Fibroblast of lung (primary cell): ENCODE data around the gene RBM15B. TPM values are rescaled to one million over a fixed set of nuclear protein-coding genes. Genes with fewer than 3 reads are reported as not detected.

Experiments
- DNase-seq, 2 donors: peaks; one replicate each; pipeline versions ENCODE4 v3.0.0 to v3.0.0-alpha.2; 2010; ENCODE audit warnings: low read depth in 2 of 2
- H2AFZ ChIP-seq: 2 replicates; pipeline ENCODE4 v1.5.1; 2012; ENCODE audit warnings: low read length, control low read depth, inconsistent platforms
- H3K27ac ChIP-seq: 2 replicates; pipeline ENCODE4 v1.5.1; 2011; ENCODE audit warnings: low read length, control low read depth; ENCODE audit not compliant: insufficient read depth
- H3K27me3 ChIP-seq: 2 replicates; pipeline ENCODE4 v1.5.1; 2011; ENCODE audit warnings: mild to moderate bottlenecking, low read length; ENCODE audit not compliant: control insufficient read depth, insufficient read depth
- H3K36me3 ChIP-seq: 2 replicates; pipeline ENCODE4 v1.5.1; 2011; ENCODE audit warnings: low read length; ENCODE audit not compliant: control insufficient read depth, insufficient read depth
- H3K4me1 ChIP-seq: 2 replicates; pipeline ENCODE4 v1.5.1; 2011; ENCODE audit warnings: low read length; ENCODE audit not compliant: control insufficient read depth, insufficient read depth; ENCODE audit errors: extremely low read depth
- H3K4me2 ChIP-seq: 2 replicates; pipeline ENCODE4 v1.5.1; 2011; ENCODE audit warnings: low read length, control low read depth; ENCODE audit not compliant: insufficient read depth; ENCODE audit errors: extremely low read depth
- H3K4me3 ChIP-seq, 4 experiments: fragments of 200-600 bp in 1 of 4; sonication (generic) in 1 of 4; replicated peaks in 1 of 4; 2 replicates each; pipeline ENCODE4 v1.5.1; 2011 to 2016; ENCODE audit warnings: low read length in 4 of 4, low read depth in 3 of 4, mild to moderate bottlenecking in 3 of 4, control low read depth in 2 of 4, inconsistent platforms in 1 of 4, mixed read lengths in 1 of 4; ENCODE audit not compliant: insufficient read depth in 1 of 4; ENCODE audit errors: control extremely low read depth in 1 of 4
- H3K79me2 ChIP-seq: 2 replicates; pipeline ENCODE4 v1.5.1; 2012; ENCODE audit warnings: mild to moderate bottlenecking, low read length, inconsistent platforms; ENCODE audit not compliant: control insufficient read depth, insufficient read depth
- H3K9ac ChIP-seq: 2 replicates; pipeline ENCODE4 v1.5.1; 2011; ENCODE audit warnings: mild to moderate bottlenecking, low read length, control low read depth; ENCODE audit not compliant: insufficient read depth
- H3K9me3 ChIP-seq: 2 replicates; pipeline ENCODE4 v1.5.1; 2012; ENCODE audit warnings: low read depth, low read length; ENCODE audit not compliant: control insufficient read depth, insufficient read depth
- H4K20me1 ChIP-seq: 2 replicates; pipeline ENCODE4 v1.5.1; 2011; ENCODE audit warnings: low read length; ENCODE audit not compliant: control insufficient read depth, insufficient read depth; ENCODE audit errors: extremely low read depth
- CTCF ChIP-seq, 2 donors: IDR thresholded peaks in 1 of 2; conservative IDR thresholded peaks in 1 of 2; 1 replicate in 1 of 2; 2 replicates in 1 of 2; pipeline ENCODE4 v1.5.1; 2011 to 2012; ENCODE audit warnings: low read length in 2 of 2, control low read depth in 1 of 2, inconsistent platforms in 1 of 2, low read depth in 1 of 2, mild to moderate bottlenecking in 1 of 2
- EZH2 ChIP-seq: IDR thresholded peaks from 2 replicates; pipeline ENCODE4 v1.5.1; 2012; ENCODE audit warnings: low read length, control low read depth, mild to moderate bottlenecking; ENCODE audit errors: missing control alignments
- polyA plus RNA-seq, 2 donors: library from polyadenylated mRNA; depleted of rRNA in 1 of 2; stranded (reverse) in 1 of 2; unstranded in 1 of 2; fragments of >200 nt; gene quantifications; 2 replicates each; pipeline ENCODE4 v1.2.1, GENCODE V29; 2011 to 2012; ENCODE audit warnings: missing spikeins in 1 of 2
- total RNA-seq: library from RNA; depleted of rRNA; stranded (reverse); fragments of >200 nt; gene quantifications from 2 replicates; pipeline ENCODE4 v1.2.1, GENCODE V29; 2014

The RBM15B gene
- total and polyA plus RNA-seq, 2 donors (not counting 1 experiment from before 2014, with no cell fraction given) = 14.7 to 29.9 TPM

- H3K9ac ChIP-seq = no peak overlapping the region
- H3K79me2 ChIP-seq = peaks cover 70% of the 10 kb centered on the region
- peak in 1 of 2 donors; percentile 82 for TF ChIP-seq CTCF (conservative IDR thresholded peaks at IDR 0.05 in 1 of 2, IDR thresholded peaks at IDR 0.05 in 1 of 2; ENCODE audit: low read depth in 1 of 2, low read length in 2 of 2)
- no peak for TF ChIP-seq EZH2
- H3K4me2 ChIP-seq = peak overlapping the region; percentile 66
- H3K36me3 ChIP-seq = peaks cover 33% of the 10 kb centered on the region
- no peak for DNase-seq
- H3K4me1 ChIP-seq = peaks cover 24% of the 10 kb centered on the region
- no peaks in the 10 kb centered on the region for H3K9me3 ChIP-seq
- peak overlapping the region in 2 of 4 experiments; percentile 39 to 75 for H3K4me3 ChIP-seq
- H4K20me1 ChIP-seq = peaks cover 1% of the 10 kb centered on the region
- no peaks in the 10 kb centered on the region for H3K27me3 ChIP-seq
- H2AFZ ChIP-seq = no peak overlapping the region
- H3K27ac ChIP-seq = peak overlapping the region; percentile 13
These were observed 625 bp upstream of the RBM15B start for GRCh38 chr3:51390246-51391074.

GRCh38 chr3:51391566-51392354, 675 bp downstream of the RBM15B start:
- Histone ChIP-seq H3K27me3 (no peaks in the 10 kb centered on the region), H3K9me3 (no peaks in the 10 kb centered on the region), H3K4me2 (peak overlapping the region; percentile 53), H3K36me3 (peaks cover 35% of the 10 kb centered on the region), H2AFZ (no peak overlapping the region), H3K4me1 (peaks cover 21% of the 10 kb centered on the region), H3K79me2 (peaks cover 60% of the 10 kb centered on the region), H3K9ac (peak overlapping the region; percentile 95), H3K27ac (peak overlapping the region; percentile 87), H4K20me1 (peaks cover 1% of the 10 kb centered on the region), H3K4me3 (peak overlapping the region; percentile 51 to 75 (median 72))
- TF ChIP-seq EZH2 = no peak
- no peak for TF ChIP-seq CTCF (conservative IDR thresholded peaks at IDR 0.05 in 1 of 2, IDR thresholded peaks at IDR 0.05 in 1 of 2; ENCODE audit: low read depth in 1 of 2, low read length in 2 of 2)
- peak; percentile 33 to 54 for DNase-seq
